Skin of body (tissue), 2 donors: Measurements from ENCODE around the gene ELL2. TPM values are rescaled to one million over a fixed set of nuclear protein-coding genes. Genes with fewer than 3 reads are reported as not detected.
"Not testable (repeated sequence)": the region's sequence is repeated elsewhere in the genome, so short reads cannot be mapped to it uniquely, and the experiment has no call there.

Experiments used
- DNase-seq: peaks from one replicate; lab custom pipeline; 2025; lab: John Stamatoyannopoulos, UW
- total RNA-seq: library from RNA; depleted of rRNA; stranded (reverse); fragments of >200 nt; gene quantifications from one replicate; pipeline ENCODE4 v1.2.3, GENCODE V29; 2014

ELL2 gene
- total RNA-seq, 1 donor from 2014 or later, result 61.1 TPM

DNA sequence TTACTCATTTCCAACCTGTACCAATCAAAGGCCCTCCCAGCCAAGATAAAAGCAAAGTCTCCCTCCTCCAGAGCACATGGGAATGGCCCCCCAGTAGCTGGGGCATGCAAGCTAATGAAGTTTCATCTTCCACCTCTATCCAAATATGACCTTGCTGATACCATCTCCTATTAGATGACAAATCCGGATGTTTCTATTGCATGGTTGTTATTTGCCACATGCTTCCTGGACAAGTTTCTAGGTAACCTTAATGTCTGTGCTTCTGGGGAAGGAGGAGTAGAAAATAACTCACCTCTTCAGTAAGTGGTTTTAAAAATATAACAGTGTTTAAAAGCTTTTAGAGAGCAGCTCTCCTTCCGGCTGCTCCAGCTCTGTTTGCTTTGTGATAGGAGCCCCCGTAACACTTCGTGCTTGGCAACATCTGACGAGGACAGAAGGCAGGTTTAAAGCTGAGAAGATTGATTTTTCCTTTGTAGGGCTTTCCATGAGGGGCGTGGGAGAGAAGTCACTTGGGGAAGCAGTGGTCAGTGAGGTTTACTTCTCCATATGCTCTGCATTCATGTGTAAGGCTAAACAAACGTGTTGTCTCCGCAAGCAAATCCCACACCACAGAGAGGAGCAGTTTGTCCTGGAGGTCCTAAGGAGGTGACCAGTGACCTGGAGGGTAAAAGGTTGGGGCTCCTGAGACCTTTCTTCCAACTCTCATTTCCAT lies 98.8 kb downstream of the ELL2 start:
- DNase-seq, result no peak

GRCh38 chr5:95861864-95862561 lies 99.6 kb downstream of the ELL2 start:
- DNase-seq, result no peak

GRCh38 chr5:95861221-95861863 lies 100.3 kb downstream of the ELL2 start:
- DNase-seq, result peak; percentile 64

DNA sequence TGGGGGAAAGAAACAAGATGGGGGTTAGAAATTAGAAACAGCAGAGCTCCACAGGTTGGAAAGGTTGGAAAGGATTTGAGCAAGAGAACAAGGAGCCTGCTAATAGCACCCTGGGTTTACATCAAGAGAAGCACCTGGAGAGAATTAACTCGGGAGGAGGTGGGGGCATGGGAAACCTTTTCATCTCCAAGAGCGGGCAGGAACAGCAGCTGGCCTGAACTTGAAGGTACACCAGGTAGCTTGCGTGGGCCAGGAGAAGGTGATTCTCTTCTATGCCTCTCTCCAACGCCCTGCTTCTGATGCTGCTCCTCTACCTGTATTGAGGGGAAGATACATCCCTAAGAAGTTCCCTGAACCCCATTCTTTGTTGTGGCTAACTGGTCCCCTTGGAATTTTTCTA lies 102.0 kb downstream of the ELL2 start:
- no peak for DNase-seq

DNA sequence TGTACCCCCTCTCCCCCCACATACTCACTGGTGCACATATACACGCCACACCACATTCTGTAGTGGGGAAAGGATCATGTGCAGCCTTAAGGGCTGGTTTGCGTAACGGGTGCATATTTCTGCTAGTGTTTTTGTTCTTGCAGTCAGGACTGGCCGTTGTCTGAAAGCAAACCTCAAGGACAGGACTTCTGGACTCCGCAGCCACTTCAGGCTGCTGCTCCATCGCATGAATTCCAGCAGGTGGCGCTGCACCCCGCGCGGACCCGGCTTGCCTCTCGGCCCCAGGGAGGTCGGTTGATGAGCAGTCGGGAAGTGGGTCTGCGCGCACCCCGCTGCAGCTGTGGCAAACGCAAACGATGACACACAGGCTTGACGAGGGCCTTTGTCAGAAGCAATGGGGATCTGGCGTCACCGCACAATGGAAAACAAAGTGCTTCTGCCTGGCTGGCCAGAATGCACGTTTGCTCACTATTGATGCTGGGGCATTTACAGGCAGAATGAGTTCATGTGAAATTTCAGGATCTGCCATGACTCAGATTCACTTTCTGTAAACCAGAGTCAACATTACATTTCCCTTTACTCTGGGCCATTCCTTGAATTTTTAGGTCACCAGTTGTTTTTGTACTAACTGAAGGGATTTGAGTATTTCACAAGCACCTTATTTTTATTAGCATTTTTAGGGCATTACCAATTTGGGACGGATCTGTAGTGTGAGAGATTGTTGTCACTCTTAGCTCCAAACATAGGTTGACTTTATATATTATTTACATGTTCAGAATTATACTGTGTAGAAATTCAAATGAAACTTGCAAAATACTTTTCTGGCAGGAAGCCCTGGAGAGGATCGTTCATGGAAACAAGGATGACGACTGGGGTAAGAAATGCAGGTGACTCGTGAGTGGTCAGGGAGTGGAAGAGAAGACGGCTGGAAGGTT lies 102.7 kb downstream of the ELL2 start:
- peak; percentile 76 for DNase-seq

DNA sequence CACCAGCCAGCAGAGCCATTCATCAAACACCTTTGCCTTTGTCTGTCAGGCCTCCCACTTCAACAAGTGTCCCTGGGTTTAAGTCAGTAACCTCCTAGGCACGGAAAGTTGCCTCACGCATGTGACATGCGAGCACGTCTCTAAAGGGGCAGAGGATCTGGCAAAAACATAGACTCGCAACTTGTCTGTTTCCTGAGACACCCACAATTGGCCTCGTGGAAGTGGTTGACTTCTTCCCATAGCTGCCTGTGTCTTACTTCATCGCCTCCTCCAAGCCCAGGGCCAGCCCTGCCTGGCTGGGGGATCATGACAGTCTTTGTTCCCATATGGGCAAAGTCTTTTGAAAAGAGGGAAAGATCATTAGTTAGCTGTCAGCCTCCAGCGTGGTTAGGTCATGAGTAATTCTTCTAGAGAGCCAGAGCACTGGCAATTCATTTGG lies 103.6 kb downstream of the ELL2 start:
- DNase-seq, result no peak

GRCh38 chr5:95857185-95857945 lies 104.3 kb downstream of the ELL2 start:
- DNase-seq, result no peak

DNA sequence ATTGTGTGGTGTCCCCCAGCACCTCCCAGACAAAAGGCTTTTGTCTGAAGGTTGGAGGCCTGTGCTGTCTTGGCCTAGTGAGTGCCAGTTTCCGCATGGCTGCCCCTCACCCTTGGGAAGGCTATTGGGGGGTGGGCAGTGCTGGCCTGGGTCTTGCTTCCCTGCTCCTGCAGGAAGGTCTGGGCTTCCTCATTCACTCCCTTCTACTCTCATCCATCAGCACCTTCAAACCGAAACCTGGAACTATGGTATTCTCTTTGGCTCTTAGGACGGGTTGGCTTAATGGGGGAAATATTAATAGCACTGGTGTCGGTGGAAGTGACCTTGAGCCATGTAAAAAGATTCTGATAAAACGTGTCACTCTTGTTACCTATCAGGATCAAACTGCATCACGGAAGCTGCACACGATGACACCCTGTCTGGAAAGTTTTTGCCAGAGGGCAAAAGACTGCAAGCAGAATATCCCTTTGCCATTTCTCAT lies 105.1 kb downstream of the ELL2 start:
- no peak for DNase-seq

DNA sequence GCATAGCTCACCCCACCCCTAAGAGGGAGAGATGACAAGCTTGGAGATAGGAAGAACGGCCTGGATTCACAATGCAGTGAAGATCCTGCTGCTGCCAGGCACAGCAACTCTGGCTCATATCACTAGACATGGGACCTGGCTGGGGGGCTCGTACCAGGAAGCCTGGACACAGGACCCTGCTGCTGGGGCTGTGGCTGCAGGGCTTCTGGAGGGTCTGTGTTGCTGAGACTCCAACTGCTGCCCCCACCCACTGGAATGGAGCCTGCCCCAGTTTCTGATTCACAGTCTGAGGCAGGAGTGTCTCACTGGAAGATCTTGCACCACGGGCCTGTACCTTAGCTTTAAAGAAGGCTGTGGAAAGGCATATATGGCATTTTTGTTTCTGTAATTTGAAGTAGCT lies 108.2 kb downstream of the ELL2 start:
- no peak for DNase-seq

DNA sequence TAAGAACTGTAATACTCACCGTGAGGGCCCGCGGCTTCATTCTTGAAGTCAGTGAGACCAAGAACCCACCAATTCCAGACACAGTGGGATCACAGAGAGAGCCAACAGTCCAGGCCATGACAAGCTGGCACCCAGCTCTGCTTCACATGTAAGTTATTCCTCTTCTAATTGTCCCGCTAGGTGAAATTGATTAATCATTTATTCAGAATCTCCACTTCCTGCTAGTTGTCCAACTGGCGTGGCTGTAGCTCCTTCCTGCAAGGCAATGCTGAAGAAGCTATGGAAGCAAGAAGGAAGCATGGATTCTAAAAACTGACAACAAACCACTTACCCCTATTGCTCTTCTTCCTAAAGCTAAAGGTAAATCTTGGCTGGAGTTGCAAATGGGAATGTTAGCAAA lies 109.1 kb downstream of the ELL2 start:
- DNase-seq, result no peak

GRCh38 chr5:95851141-95851540 lies 110.5 kb downstream of the ELL2 start:
- not testable (repeated sequence) for DNase-seq

DNA sequence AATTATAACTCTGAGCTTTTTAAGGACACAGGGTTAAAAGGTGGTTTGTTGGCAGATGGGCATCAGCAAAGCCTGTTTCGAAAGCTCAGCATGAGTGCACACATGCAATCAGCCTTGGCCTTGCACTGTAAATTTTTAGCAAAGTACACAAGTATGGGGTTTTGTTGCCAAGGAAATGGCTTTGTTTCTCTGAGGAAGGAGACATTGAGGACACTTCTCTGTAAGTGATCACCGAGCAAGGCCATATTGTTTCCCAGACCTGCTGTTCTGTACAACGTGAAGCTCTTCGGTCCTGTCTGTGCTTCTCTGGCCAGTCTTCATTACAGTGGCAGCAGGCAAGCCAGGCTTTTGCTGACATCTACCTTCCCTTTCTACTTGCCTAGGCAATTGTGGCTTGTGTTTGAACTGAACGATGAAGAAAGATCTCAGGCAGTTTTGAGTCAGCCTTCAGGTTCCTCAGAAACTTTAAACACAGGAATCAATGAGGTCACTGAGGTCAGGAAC lies 111.2 kb downstream of the ELL2 start:
- DNase-seq, result no peak

GRCh38 chr5:95848701-95849100 lies 113.0 kb downstream of the ELL2 start:
- DNase-seq, result no peak

DNA sequence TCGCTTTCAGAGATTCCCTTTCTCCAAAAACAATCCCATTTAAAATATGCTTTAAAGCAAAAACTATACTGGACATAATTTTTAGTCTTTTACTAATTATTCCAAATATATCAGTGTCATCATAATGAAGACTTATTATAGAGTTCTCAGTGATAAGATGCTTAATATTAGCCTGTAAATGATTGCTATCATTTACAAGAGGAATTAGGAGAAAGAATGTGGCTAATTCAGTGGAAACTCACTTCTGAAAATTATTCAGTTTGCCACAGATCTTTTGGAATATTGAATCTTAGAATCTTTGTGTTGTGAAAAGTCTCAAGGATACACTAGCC lies 114.4 kb downstream of the ELL2 start:
- no peak for DNase-seq

- peak; percentile 69 for DNase-seq
Observed at GRCh38 chr5:95846554-95847260, 114.9 kb downstream of the ELL2 start.

- no peak for DNase-seq
Observed at GRCh38 chr5:95845391-95845790, 116.3 kb downstream of the ELL2 start.

DNA sequence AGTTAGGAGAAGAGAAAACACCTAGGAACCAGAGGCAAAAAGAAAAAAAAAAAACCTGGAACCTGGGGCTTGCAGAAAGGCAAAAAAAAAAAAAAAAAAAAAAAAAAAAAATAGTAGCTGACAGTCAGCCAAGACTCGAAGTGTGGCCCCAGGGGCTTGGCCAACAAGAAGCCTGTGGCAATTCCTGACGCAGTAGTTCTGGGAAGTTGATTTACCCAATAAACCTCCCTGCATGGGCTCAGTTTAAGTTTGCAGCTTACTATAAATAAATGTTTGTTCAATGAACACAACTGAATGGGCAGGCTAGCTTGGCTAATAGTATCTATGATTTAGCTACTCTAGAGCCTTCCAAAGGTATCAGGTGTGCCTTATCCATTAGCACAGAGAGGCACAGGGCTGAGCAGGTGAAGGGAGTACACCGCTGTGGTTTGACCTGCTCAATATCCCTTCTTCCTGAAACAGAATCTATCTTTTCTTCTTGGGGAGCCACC lies 117.9 kb downstream of the ELL2 start:
- DNase-seq, result no peak

DNA sequence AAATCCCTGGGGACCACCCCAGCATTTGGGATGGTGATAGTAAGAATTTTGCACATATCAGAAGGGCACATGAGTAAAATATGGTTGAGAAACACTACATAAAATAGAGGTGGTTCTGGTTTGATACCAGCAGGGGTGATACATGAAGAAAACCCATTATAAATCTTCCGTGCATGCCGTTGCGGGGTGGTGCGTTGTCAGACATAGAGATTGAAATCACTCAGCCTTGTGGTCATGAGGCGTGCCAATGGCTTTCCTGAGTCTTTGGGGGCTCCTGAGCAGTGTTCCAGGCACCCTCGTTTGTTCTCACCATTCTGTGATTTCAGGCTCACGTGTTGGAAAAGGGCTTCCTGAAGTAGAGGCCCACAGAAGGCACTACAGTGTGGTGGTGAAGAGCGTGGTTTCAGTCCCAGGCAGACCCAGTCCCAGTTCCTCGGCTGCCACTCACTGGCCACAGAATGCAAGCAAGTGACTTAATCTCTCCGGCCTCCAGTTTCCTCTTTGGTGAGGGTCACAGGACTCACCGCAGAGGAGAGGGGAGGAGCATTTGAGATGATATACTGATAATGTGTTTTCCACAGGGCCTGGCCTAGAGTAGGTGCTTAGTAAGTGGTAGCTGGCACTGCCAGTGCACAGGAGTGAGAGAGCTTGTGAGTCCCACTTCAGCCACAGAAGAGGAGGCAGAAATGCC lies 118.7 kb downstream of the ELL2 start:
- no peak for DNase-seq
